ENCODE data around the gene EIF3L.

Gene EIF3L

GRCh38 chr22:37920126-37920525 is 70.9 kb downstream of the EIF3L start:
- Mint-ChIP-seq H3K27ac (peak overlapping the region; percentile 78), H3K9me3 (no peaks in the 10 kb centered on the region), H3K4me3 (peak overlapping the region; percentile 57), H3K4me1 (peaks cover 21% of the 10 kb centered on the region), H3K36me3 (peaks cover 19% of the 10 kb centered on the region), H3K27me3 (no peaks in the 10 kb centered on the region)
- ATAC-seq, result no peak

- Mint-ChIP-seq H3K9me3 (no peaks in the 10 kb centered on the region), H3K27me3 (no peaks in the 10 kb centered on the region), H3K27ac (no peak overlapping the region), H3K4me1 (peaks cover 21% of the 10 kb centered on the region), H3K4me3 (no peak overlapping the region), H3K36me3 (peaks cover 11% of the 10 kb centered on the region)
- ATAC-seq, result no peak
Observed at GRCh38 chr22:37922191-37922590, 73.0 kb downstream of the EIF3L start.

- Mint-ChIP-seq H3K27ac (no peak overlapping the region), H3K27me3 (no peaks in the 10 kb centered on the region), H3K4me1 (peaks cover 9% of the 10 kb centered on the region), H3K9me3 (no peaks in the 10 kb centered on the region), H3K36me3 (peaks cover 27% of the 10 kb centered on the region), H3K4me3 (no peak overlapping the region)
- no peak for ATAC-seq
Observed at GRCh38 chr22:37923927-37924326, 74.7 kb downstream of the EIF3L start.

- Mint-ChIP-seq H3K27ac (no peak overlapping the region), H3K36me3 (peaks cover 32% of the 10 kb centered on the region), H3K27me3 (no peaks in the 10 kb centered on the region), H3K4me3 (no peak overlapping the region), H3K9me3 (no peaks in the 10 kb centered on the region), H3K4me1 (peaks cover 9% of the 10 kb centered on the region)
- ATAC-seq, result no peak
Observed at GRCh38 chr22:37924386-37925065, 75.3 kb downstream of the EIF3L start.

- no peak overlapping the region for H3K27ac Mint-ChIP-seq
- peaks cover 28% of the 10 kb centered on the region for H3K36me3 Mint-ChIP-seq
- H3K27me3 Mint-ChIP-seq, result no peaks in the 10 kb centered on the region
- H3K4me1 Mint-ChIP-seq, result peaks cover 6% of the 10 kb centered on the region
- H3K9me3 Mint-ChIP-seq, result no peaks in the 10 kb centered on the region
- no peak for ATAC-seq
- H3K4me3 Mint-ChIP-seq, result no peak overlapping the region
Observed at GRCh38 chr22:37925330-37925729, 76.1 kb downstream of the EIF3L start.

- H3K4me1 Mint-ChIP-seq, result peaks cover 9% of the 10 kb centered on the region
- H3K9me3 Mint-ChIP-seq, result no peaks in the 10 kb centered on the region
- H3K27ac Mint-ChIP-seq, result no peak overlapping the region
- H3K27me3 Mint-ChIP-seq, result no peaks in the 10 kb centered on the region
- no peak overlapping the region for H3K4me3 Mint-ChIP-seq
- peaks cover 26% of the 10 kb centered on the region for H3K36me3 Mint-ChIP-seq
- peak; percentile 47 for ATAC-seq
Observed at GRCh38 chr22:37925767-37926166, 76.5 kb downstream of the EIF3L start.

- ATAC-seq, result no peak
- peaks cover 26% of the 10 kb centered on the region for H3K36me3 Mint-ChIP-seq
- no peaks in the 10 kb centered on the region for H3K27me3 Mint-ChIP-seq
- H3K27ac Mint-ChIP-seq, result no peak overlapping the region
- peaks cover 10% of the 10 kb centered on the region for H3K4me1 Mint-ChIP-seq
- H3K4me3 Mint-ChIP-seq, result no peak overlapping the region
- H3K9me3 Mint-ChIP-seq, result no peaks in the 10 kb centered on the region
Observed at GRCh38 chr22:37926358-37926757, 77.1 kb downstream of the EIF3L start.

- H3K9me3 Mint-ChIP-seq, result no peaks in the 10 kb centered on the region
- peaks cover 31% of the 10 kb centered on the region for H3K36me3 Mint-ChIP-seq
- no peaks in the 10 kb centered on the region for H3K27me3 Mint-ChIP-seq
- ATAC-seq, result no peak
- H3K27ac Mint-ChIP-seq, result no peak overlapping the region
- H3K4me3 Mint-ChIP-seq, result no peak overlapping the region
- H3K4me1 Mint-ChIP-seq, result peaks cover 17% of the 10 kb centered on the region
Observed at GRCh38 chr22:37926771-37927636, 77.8 kb downstream of the EIF3L start.

GRCh38 chr22:37927637-37927936 is 78.4 kb downstream of the EIF3L start:
- Mint-ChIP-seq H3K4me3 (no peak overlapping the region), H3K36me3 (peaks cover 36% of the 10 kb centered on the region), H3K9me3 (no peaks in the 10 kb centered on the region), H3K27me3 (no peaks in the 10 kb centered on the region), H3K4me1 (peaks cover 20% of the 10 kb centered on the region), H3K27ac (no peak overlapping the region)
- ATAC-seq, result no peak

- peaks cover 37% of the 10 kb centered on the region for H3K4me1 Mint-ChIP-seq
- ATAC-seq, result no peak
- H3K9me3 Mint-ChIP-seq, result no peaks in the 10 kb centered on the region
- peaks cover 35% of the 10 kb centered on the region for H3K36me3 Mint-ChIP-seq
- no peaks in the 10 kb centered on the region for H3K27me3 Mint-ChIP-seq
- no peak overlapping the region for H3K4me3 Mint-ChIP-seq
- H3K27ac Mint-ChIP-seq, result no peak overlapping the region
Observed at GRCh38 chr22:37929390-37929789, 80.2 kb downstream of the EIF3L start.

- ATAC-seq, result peak; percentile 28
- H3K4me3 Mint-ChIP-seq, result no peak overlapping the region
Observed at GRCh38 chr22:37930270-37930951, 81.2 kb downstream of the EIF3L start.

GRCh38 chr22:37930952-37931440 is 81.8 kb downstream of the EIF3L start:
- peaks cover 37% of the 10 kb centered on the region for H3K4me1 Mint-ChIP-seq
- no peak for ATAC-seq
- no peak overlapping the region for H3K27ac Mint-ChIP-seq
- H3K4me3 Mint-ChIP-seq, result no peak overlapping the region
- H3K36me3 Mint-ChIP-seq, result peaks cover 35% of the 10 kb centered on the region
- no peaks in the 10 kb centered on the region for H3K27me3 Mint-ChIP-seq
- no peaks in the 10 kb centered on the region for H3K9me3 Mint-ChIP-seq

More at GRCh38 chr22:37930270-37930951, 81.2 kb downstream of the EIF3L start:
- peaks cover 35% of the 10 kb centered on the region for H3K36me3 Mint-ChIP-seq
- no peaks in the 10 kb centered on the region for H3K9me3 Mint-ChIP-seq
- H3K4me1 Mint-ChIP-seq, result peaks cover 37% of the 10 kb centered on the region
- H3K27ac Mint-ChIP-seq, result no peak overlapping the region
- no peaks in the 10 kb centered on the region for H3K27me3 Mint-ChIP-seq

GRCh38 chr22:37931893-37932389 is 82.7 kb downstream of the EIF3L start:
- H3K36me3 Mint-ChIP-seq, result peaks cover 35% of the 10 kb centered on the region
- no peaks in the 10 kb centered on the region for H3K9me3 Mint-ChIP-seq
- H3K4me3 Mint-ChIP-seq, result no peak overlapping the region
- H3K4me1 Mint-ChIP-seq, result peaks cover 37% of the 10 kb centered on the region
- H3K27ac Mint-ChIP-seq, result peak overlapping the region; percentile 54
- no peak for ATAC-seq
- H3K27me3 Mint-ChIP-seq, result no peaks in the 10 kb centered on the region

GRCh38 chr22:37932401-37932800 is 83.2 kb downstream of the EIF3L start:
- no peak overlapping the region for H3K4me3 Mint-ChIP-seq
- H3K27me3 Mint-ChIP-seq, result no peaks in the 10 kb centered on the region
- no peak for ATAC-seq
- peaks cover 37% of the 10 kb centered on the region for H3K4me1 Mint-ChIP-seq
- peaks cover 36% of the 10 kb centered on the region for H3K36me3 Mint-ChIP-seq
- no peak overlapping the region for H3K27ac Mint-ChIP-seq
- no peaks in the 10 kb centered on the region for H3K9me3 Mint-ChIP-seq

- Mint-ChIP-seq H3K27me3 (no peaks in the 10 kb centered on the region), H3K9me3 (no peaks in the 10 kb centered on the region), H3K4me3 (no peak overlapping the region), H3K36me3 (peaks cover 36% of the 10 kb centered on the region), H3K4me1 (peaks cover 37% of the 10 kb centered on the region), H3K27ac (no peak overlapping the region)
- ATAC-seq, result no peak
Observed at GRCh38 chr22:37932821-37933578, 83.8 kb downstream of the EIF3L start.

Data from stimulated activated memory B cell treated with anti-CD40 and anti-IgM and Interleukin-4, amounts not matched to agents 10 μg/mL and 1 μg/mL and 100 μg/mL, for 72 hours (primary cell).